Measurements from ENCODE around the gene YIPF3. TPM values are rescaled to one million over a fixed set of nuclear protein-coding genes. Genes with fewer than 3 reads are reported as not detected.

YIPF3 gene
- total and polyA plus RNA-seq, 9 of the 15 experiments (the other 6 are each of a cell fraction or from before 2014, with no cell fraction given) = 27.5 to 75.3 (median 57.6) TPM

GRCh38 chr6:43477235-43478007 is 39.3 kb downstream of the YIPF3 start, which contains the start of gene TJAP1 (continued):
- TF ChIP-seq CREB1 (IDR thresholded peaks at IDR 0.05) = peak; percentile 83
- TF ChIP-seq CREB1 (CRISPR knock-in tag; IDR thresholded peaks at IDR 0.05) = peak; percentile 88
- TF ChIP-seq PCBP2 (IDR thresholded peaks at IDR 0.05; ENCODE audit: low read depth, low read length, poor library complexity, severe bottlenecking) = no peak
- TF ChIP-seq E2F1 (CRISPR knock-in tag; IDR thresholded peaks at IDR 0.05) = no peak; the same call in 1 of the 2 replicates
- TF ChIP-seq ZNF263 (CRISPR knock-in tag; IDR thresholded peaks at IDR 0.05; ENCODE audit: borderline replicate concordance) = peak; percentile 14; the same call in 1 of the 2 replicates
- TF ChIP-seq ZNF449 (CRISPR knock-in tag; IDR thresholded peaks at IDR 0.05) = no peak
- TF ChIP-seq ZNF778 (CRISPR knock-in tag; IDR thresholded peaks at IDR 0.05) = no peak
- TF ChIP-seq PHF8 (IDR thresholded peaks at IDR 0.05; ENCODE audit: borderline replicate concordance, low read length) = peak; percentile 89
- no peak for TF ChIP-seq MAFF (IDR thresholded peaks at IDR 0.05; ENCODE audit: low read length)
- TF ChIP-seq ZNF76 (CRISPR knock-in tag; IDR thresholded peaks at IDR 0.05; ENCODE audit: borderline replicate concordance) = no peak
- no peak for TF ChIP-seq ZSCAN29 (IDR thresholded peaks at IDR 0.05)
- TF ChIP-seq HSF4 (CRISPR knock-in tag; IDR thresholded peaks at IDR 0.05; ENCODE audit: borderline replicate concordance) = no peak
- no peak for TF ChIP-seq NUFIP1 (IDR thresholded peaks at IDR 0.05; ENCODE audit: partially characterized antibody)
- no peak for TF ChIP-seq ZC3H8 (IDR thresholded peaks at IDR 0.05)
- TF ChIP-seq ESRRA (IDR thresholded peaks at IDR 0.05; ENCODE audit: borderline replicate concordance, low read depth) = peak; percentile 13; the same call in 1 of the 2 replicates
- TF ChIP-seq CTCF (IDR thresholded peaks at IDR 0.05 in 2 of 3, conservative IDR thresholded peaks at IDR 0.05 in 1 of 3; ENCODE audit: insufficient read depth in 2 of 3, low read depth in 1 of 3, low read length in 3 of 3) = no peak
- no peak for TF ChIP-seq PBX2 (CRISPR knock-in tag; IDR thresholded peaks at IDR 0.05; ENCODE audit: low read depth)
- no peak; the same call in 1 of the 2 replicates for TF ChIP-seq PBX2 (tag; conservative IDR thresholded peaks at IDR 0.05; ENCODE audit: low read depth)
- 0 out of 2 replicates have a peak, but pooled peaks have one; percentile 15 for TF ChIP-seq ZKSCAN1 (IDR thresholded peaks at IDR 0.05; ENCODE audit: low read depth, low read length)
